MG63 (cell line): Measurements from ENCODE around the gene TAF1D. TPM values are rescaled to one million over a fixed set of nuclear protein-coding genes. Genes with fewer than 3 reads are reported as not detected.
"Not testable (repeated sequence)": the region's sequence is repeated elsewhere in the genome, so short reads cannot be mapped to it uniquely, and the experiment has no call there.

Source experiments
- DNase-seq: peaks from one replicate; pipeline ENCODE4 v3.0.0-alpha.2; 2020
- H3K27me3 ChIP-seq: fragments of 250-450 bp; sonication (Bioruptor Pico); 2 replicates; pipeline ENCODE4 v1.5.1; 2020; ENCODE audit warnings: mild to moderate bottlenecking, moderate library complexity
- H3K36me3 ChIP-seq: fragments of 250-450 bp; sonication (Bioruptor Pico); 2 replicates; pipeline ENCODE4 v1.5.1; 2020; ENCODE audit warnings: mild to moderate bottlenecking, moderate library complexity
- H3K4me3 ChIP-seq: fragments of 250-450 bp; sonication (Bioruptor Pico); 2 replicates; pipeline ENCODE4 v1.5.1; 2020; ENCODE audit warnings: mild to moderate bottlenecking, moderate library complexity
- H3K9me3 ChIP-seq: fragments of 250-450 bp; sonication (Bioruptor Pico); 2 replicates; pipeline ENCODE4 v1.5.1; 2020; ENCODE audit warnings: mild to moderate bottlenecking, moderate library complexity
- total RNA-seq: library from RNA; depleted of rRNA; stranded (reverse); fragments of >200 nt; shearing (Covaris generic); gene quantifications from 2 replicates; pipeline ENCODE4 v1.2.3, GENCODE V29; 2014; ENCODE audit warnings: low replicate concordance; rRNA removed

The TAF1D gene
- 92.0 and 171 TPM in 2 replicates for total RNA-seq

- peaks cover 49% of the 10 kb centered on the region for H3K36me3 ChIP-seq
- H3K27me3 ChIP-seq = no peaks in the 10 kb centered on the region
- H3K9me3 ChIP-seq = no peaks in the 10 kb centered on the region; the same call in 1 of the 2 replicates
- DNase-seq = peak; percentile 96
- H3K4me3 ChIP-seq = peak within 1 kb of the TSS; percentile 99
Observed at GRCh38 chr11:93741094-93741881, at the start of gene TAF1D, which contains the start of gene C11orf54. Gene TAF1D (minus strand): TSS chr11:93741495. CDS start chr11:93739304, 2,191 bp downstream. Gene C11orf54 (plus strand): TSS chr11:93741672. CDS start chr11:93747394, 5,722 bp downstream.

GRCh38 chr11:93784935-93785360 lies 43.7 kb upstream of the TAF1D start:
- no peak for DNase-seq
- H3K36me3 ChIP-seq = peaks cover 21% of the 10 kb centered on the region
- no peaks in the 10 kb centered on the region for H3K9me3 ChIP-seq
- H3K4me3 ChIP-seq = peak overlapping the region; percentile 72
- H3K27me3 ChIP-seq = no peaks in the 10 kb centered on the region

- H3K4me3 ChIP-seq = peak within 1 kb of the TSS; percentile 72
- no peaks in the 10 kb centered on the region for H3K27me3 ChIP-seq
- DNase-seq = peak; percentile 92
- H3K9me3 ChIP-seq = no peaks in the 10 kb centered on the region
- H3K36me3 ChIP-seq = peaks cover 18% of the 10 kb centered on the region
Observed at GRCh38 chr11:93784145-93784934, 43.0 kb upstream of the TAF1D start, which contains the start of gene MED17. Gene MED17 (plus strand): TSS chr11:93784282. CDS start chr11:93784514, 232 bp downstream.

GRCh38 chr11:93783765-93784144 lies 42.5 kb upstream of the TAF1D start:
- DNase-seq = no peak
- no peaks in the 10 kb centered on the region for H3K27me3 ChIP-seq
- peak overlapping the region; percentile 72 for H3K4me3 ChIP-seq
- H3K36me3 ChIP-seq = peaks cover 14% of the 10 kb centered on the region
- H3K9me3 ChIP-seq = no peaks in the 10 kb centered on the region

- peaks cover 12% of the 10 kb centered on the region for H3K36me3 ChIP-seq
- no peaks in the 10 kb centered on the region for H3K9me3 ChIP-seq
- DNase-seq = no peak
Observed at GRCh38 chr11:93783362-93783761, 42.1 kb upstream of the TAF1D start.

GRCh38 chr11:93775289-93775688 lies 34.0 kb upstream of the TAF1D start:
- no peaks in the 10 kb centered on the region for H3K27me3 ChIP-seq
- no peak overlapping the region for H3K4me3 ChIP-seq
- no peak for DNase-seq
- H3K36me3 ChIP-seq = no peaks in the 10 kb centered on the region
- no peaks in the 10 kb centered on the region for H3K9me3 ChIP-seq

More at GRCh38 chr11:93783362-93783761, 42.1 kb upstream of the TAF1D start:
- Histone ChIP-seq H3K4me3 (peak overlapping the region; percentile 72), H3K27me3 (no peaks in the 10 kb centered on the region)

- not testable (repeated sequence) for H3K36me3 ChIP-seq, H3K9me3 ChIP-seq
Observed at GRCh38 chr11:93774560-93774959, 33.3 kb upstream of the TAF1D start.

GRCh38 chr11:93773601-93774200 lies 32.4 kb upstream of the TAF1D start:
- Histone ChIP-seq H3K4me3 (no peak overlapping the region), H3K9me3 (no peaks in the 10 kb centered on the region), H3K36me3 (no peaks in the 10 kb centered on the region), H3K27me3 (no peaks in the 10 kb centered on the region)
- no peak for DNase-seq

More at GRCh38 chr11:93774560-93774959, 33.3 kb upstream of the TAF1D start:
- not testable (repeated sequence) for H3K4me3 ChIP-seq, H3K27me3 ChIP-seq, DNase-seq

- Histone ChIP-seq H3K27me3 (no peaks in the 10 kb centered on the region), H3K36me3 (no peaks in the 10 kb centered on the region), H3K9me3 (no peaks in the 10 kb centered on the region), H3K4me3 (no peak overlapping the region)
- no peak for DNase-seq
Observed at GRCh38 chr11:93773045-93773477, 31.8 kb upstream of the TAF1D start.

- no peaks in the 10 kb centered on the region for H3K27me3 ChIP-seq
- no peaks in the 10 kb centered on the region for H3K36me3 ChIP-seq
- H3K4me3 ChIP-seq = no peak overlapping the region
- no peaks in the 10 kb centered on the region for H3K9me3 ChIP-seq
- peak; percentile 20 for DNase-seq
Observed at GRCh38 chr11:93772123-93772522, 30.8 kb upstream of the TAF1D start.

- DNase-seq = no peak
- no peaks in the 10 kb centered on the region for H3K27me3 ChIP-seq
- H3K36me3 ChIP-seq = no peaks in the 10 kb centered on the region
- no peak overlapping the region for H3K4me3 ChIP-seq
- H3K9me3 ChIP-seq = no peaks in the 10 kb centered on the region
Observed at GRCh38 chr11:93770160-93770559, 28.9 kb upstream of the TAF1D start.

GRCh38 chr11:93767018-93767417 lies 25.7 kb upstream of the TAF1D start:
- H3K4me3 ChIP-seq = no peak overlapping the region
- H3K36me3 ChIP-seq = no peaks in the 10 kb centered on the region
- no peak for DNase-seq
- H3K9me3 ChIP-seq = no peaks in the 10 kb centered on the region
- H3K27me3 ChIP-seq = no peaks in the 10 kb centered on the region

- Histone ChIP-seq H3K27me3 (no peaks in the 10 kb centered on the region), H3K36me3 (no peaks in the 10 kb centered on the region), H3K4me3 (no peak overlapping the region), H3K9me3 (no peaks in the 10 kb centered on the region)
- DNase-seq = no peak
Observed at GRCh38 chr11:93766504-93766903, 25.2 kb upstream of the TAF1D start.

- Histone ChIP-seq H3K27me3 (no peaks in the 10 kb centered on the region), H3K36me3 (peaks cover 2% of the 10 kb centered on the region; the same call in 1 of the 2 replicates), H3K4me3 (no peak overlapping the region), H3K9me3 (no peaks in the 10 kb centered on the region)
- no peak for DNase-seq
Observed at GRCh38 chr11:93765551-93765950, 24.3 kb upstream of the TAF1D start.

GRCh38 chr11:93761910-93762309 lies 20.6 kb upstream of the TAF1D start:
- peaks cover 9% of the 10 kb centered on the region for H3K36me3 ChIP-seq
- no peak overlapping the region for H3K4me3 ChIP-seq
- H3K27me3 ChIP-seq = no peaks in the 10 kb centered on the region
- DNase-seq = no peak
- no peaks in the 10 kb centered on the region for H3K9me3 ChIP-seq

GRCh38 chr11:93759123-93759522 lies 17.8 kb upstream of the TAF1D start:
- not testable (repeated sequence) for DNase-seq, H3K9me3 ChIP-seq, H3K4me3 ChIP-seq, H3K27me3 ChIP-seq
- peaks cover 18% of the 10 kb centered on the region for H3K36me3 ChIP-seq
